H9 (cell line): ENCODE measurements around the gene VWF. TPM values are rescaled to one million over a fixed set of nuclear protein-coding genes. Genes with fewer than 3 reads are reported as not detected.

Experiments
- DNase-seq: peaks from one replicate; pipeline ENCODE4 v3.0.0-alpha.2; 2017
- H2AFZ ChIP-seq: one replicate; pipeline ENCODE4 v1.6.1; 2013; ENCODE audit warnings: mild to moderate bottlenecking, low read length, control low read depth, moderate library complexity
- H2AK5ac ChIP-seq: 2 replicates; pipeline ENCODE4 v1.6.1; 2013; ENCODE audit warnings: low read length, control low read depth, mixed read lengths; ENCODE audit not compliant: insufficient read length
- H2BK120ac ChIP-seq: one replicate; pipeline ENCODE4 v1.6.1; 2013; ENCODE audit warnings: low read depth, mild to moderate bottlenecking, low read length, control low read depth, inconsistent platforms; ENCODE audit not compliant: poor library complexity, severe bottlenecking
- H2BK12ac ChIP-seq: 2 replicates; pipeline ENCODE4 v1.6.1; 2013; ENCODE audit warnings: low read length, control low read depth, mixed read lengths, low read depth; ENCODE audit not compliant: insufficient read length
- H2BK15ac ChIP-seq: 2 replicates; pipeline ENCODE4 v1.6.1; 2013; ENCODE audit warnings: low read depth, low read length, control low read depth
- H2BK20ac ChIP-seq: one replicate; pipeline ENCODE4 v1.6.1; 2013; ENCODE audit warnings: low read depth, mild to moderate bottlenecking, low read length, control low read depth, inconsistent platforms; ENCODE audit not compliant: poor library complexity, severe bottlenecking
- H2BK5ac ChIP-seq: 2 replicates; pipeline ENCODE4 v1.6.1; 2013; ENCODE audit warnings: low read length, control low read depth, mixed read lengths; ENCODE audit not compliant: insufficient read length
- H3K14ac ChIP-seq: 2 replicates; pipeline ENCODE4 v1.6.1; 2013; ENCODE audit warnings: low read length, control low read depth; ENCODE audit not compliant: insufficient read depth
- H3K18ac ChIP-seq: 2 replicates; pipeline ENCODE4 v1.6.1; 2013; ENCODE audit warnings: low read depth, mild to moderate bottlenecking, mixed read lengths, low read length, control low read depth; ENCODE audit not compliant: insufficient read length
- H3K23ac ChIP-seq: 2 replicates; pipeline ENCODE4 v1.6.1; 2013; ENCODE audit warnings: low read length, control low read depth, mixed read lengths, low read depth; ENCODE audit not compliant: insufficient read length
- H3K23me2 ChIP-seq: 2 replicates; pipeline ENCODE4 v1.6.1; 2013; ENCODE audit warnings: low read depth, mild to moderate bottlenecking, mixed read lengths, low read length, control low read depth; ENCODE audit not compliant: insufficient read length, poor library complexity, severe bottlenecking
- H3K27ac ChIP-seq: 2 replicates; pipeline ENCODE4 v1.5.1; 2013; ENCODE audit warnings: low read length, control low read depth, mixed read lengths, low read depth; ENCODE audit not compliant: insufficient read length
- H3K27me3 ChIP-seq: 2 replicates; pipeline ENCODE4 v1.6.1; 2013; ENCODE audit warnings: low read length, control low read depth, inconsistent platforms; ENCODE audit not compliant: insufficient read depth
- H3K4ac ChIP-seq: 2 replicates; pipeline ENCODE4 v1.6.1; 2013; ENCODE audit warnings: low read depth, mild to moderate bottlenecking, control low read depth, inconsistent platforms, low read length, moderate library complexity
- H3K4me1 ChIP-seq: 2 replicates; pipeline ENCODE4 v1.6.1; 2013; ENCODE audit warnings: low read length, control low read depth, inconsistent platforms; ENCODE audit not compliant: insufficient read depth
- H3K4me2 ChIP-seq: 2 replicates; pipeline ENCODE4 v1.6.1; 2013; ENCODE audit warnings: low read length, control low read depth, mixed read lengths; ENCODE audit not compliant: insufficient read length, insufficient read depth
- H3K56ac ChIP-seq: 2 replicates; pipeline ENCODE4 v1.6.1; 2013; ENCODE audit warnings: low read depth, mild to moderate bottlenecking, mixed read lengths, low read length, control low read depth; ENCODE audit not compliant: insufficient read length
- H3K79me1 ChIP-seq: 2 replicates; pipeline ENCODE4 v1.6.1; 2013; ENCODE audit warnings: low read depth, mild to moderate bottlenecking, moderate library complexity, low read length, control low read depth, inconsistent platforms; ENCODE audit not compliant: insufficient read depth, poor library complexity, severe bottlenecking
- H3K79me2 ChIP-seq: 2 replicates; pipeline ENCODE4 v1.6.1; 2013; ENCODE audit warnings: low read length, control low read depth, inconsistent platforms; ENCODE audit not compliant: insufficient read depth
- H3K9ac ChIP-seq: 2 replicates; pipeline ENCODE4 v1.6.1; 2013; ENCODE audit warnings: low read length, control low read depth, mixed read lengths; ENCODE audit not compliant: insufficient read length; ENCODE audit errors: extremely low read depth
- H3K9me3 ChIP-seq: one replicate; pipeline ENCODE4 v1.6.1; 2013; ENCODE audit warnings: low read depth, low read length, inconsistent platforms; ENCODE audit not compliant: control insufficient read depth
- H3T11ph ChIP-seq: one replicate; pipeline ENCODE4 v1.6.1; 2013; ENCODE audit warnings: mild to moderate bottlenecking, low read length, control low read depth, inconsistent platforms
- H4K20me1 ChIP-seq: one replicate; pipeline ENCODE4 v1.6.1; 2013; ENCODE audit not compliant: control insufficient read depth, insufficient read length, insufficient read depth
- H4K5ac ChIP-seq: 2 replicates; pipeline ENCODE4 v1.6.1; 2013; ENCODE audit warnings: low read depth, mild to moderate bottlenecking, mixed read lengths, low read length, control low read depth; ENCODE audit not compliant: insufficient read length
- H4K8ac ChIP-seq: replicated peaks from 2 replicates; pipeline ENCODE4 v1.6.1; 2013; ENCODE audit warnings: low read length, control low read depth, mixed read lengths, low read depth; ENCODE audit not compliant: insufficient read length
- H4K91ac ChIP-seq: 2 replicates; pipeline ENCODE4 v1.6.1; 2013; ENCODE audit warnings: low read depth, mild to moderate bottlenecking, moderate library complexity, mixed read lengths, low read length, control low read depth; ENCODE audit not compliant: insufficient read length
- H3K27ac Mint-ChIP-seq, 3 experiments: 2 replicates in 2 of 3; 3 replicates in 1 of 3; pipeline ENCODE4 v1.8.0; 2020 to 2021; ENCODE audit warnings: mixed read lengths in 3 of 3, mild to moderate bottlenecking in 1 of 3, moderate library complexity in 1 of 3
- H3K27me3 Mint-ChIP-seq: 2 replicates; pipeline ENCODE4 v1.8.0; 2021; ENCODE audit warnings: low read depth, mild to moderate bottlenecking, moderate library complexity, mixed read lengths
- H3K36me3 Mint-ChIP-seq, 3 experiments: 2 replicates in 2 of 3; 3 replicates in 1 of 3; pipeline ENCODE4 v1.8.0; 2020 to 2021; ENCODE audit warnings: low read depth in 3 of 3, mixed read lengths in 3 of 3; ENCODE audit not compliant: insufficient read depth in 1 of 3
- H3K4me1 Mint-ChIP-seq, 2 experiments: 2 replicates each; pipeline ENCODE4 v1.8.0; 2020; ENCODE audit warnings: mixed read lengths in 2 of 2
- H3K4me3 Mint-ChIP-seq, 2 experiments: 2 replicates in 1 of 2; 3 replicates in 1 of 2; pipeline ENCODE4 v1.8.0; 2020 to 2021; ENCODE audit warnings: mild to moderate bottlenecking in 2 of 2, mixed read lengths in 2 of 2, moderate library complexity in 1 of 2
- H3K9me3 Mint-ChIP-seq, 2 experiments: 2 replicates in 1 of 2; 3 replicates in 1 of 2; pipeline ENCODE4 v1.8.0; 2020; ENCODE audit warnings: mild to moderate bottlenecking in 2 of 2, mixed read lengths in 2 of 2, moderate library complexity in 1 of 2
- WGBS: extraction: QIAGEN DNeasy Blood & Tissue Kit; methylation state at CpG from one replicate; pipeline ENCODE4 v1.1.7; 2013; ENCODE audit warnings: missing lambda C conversion rate, low lambda C conversion rate, mixed read lengths; ENCODE audit not compliant: insufficient read length; ENCODE audit errors: extremely low coverage; 5-methylcytosine and 5-hydroxymethylcytosine counted together
- total RNA-seq: library from RNA; stranded (reverse); gene quantifications from 2 replicates; pipeline ENCODE4 v1.2.1, GENCODE V29; 2021
- TF ChIP-seq, protein P1 (sequence below): fragments of 200-600 bp; sonication (generic); conservative IDR thresholded peaks from 3 replicates; pipeline ENCODE4 v1.8.0; 2021; ENCODE audit warnings: antibody characterized with exemption, mild to moderate bottlenecking

VWF gene
- total RNA-seq, 1 experiment from 2014 or later, result 0.17 TPM

DNA sequence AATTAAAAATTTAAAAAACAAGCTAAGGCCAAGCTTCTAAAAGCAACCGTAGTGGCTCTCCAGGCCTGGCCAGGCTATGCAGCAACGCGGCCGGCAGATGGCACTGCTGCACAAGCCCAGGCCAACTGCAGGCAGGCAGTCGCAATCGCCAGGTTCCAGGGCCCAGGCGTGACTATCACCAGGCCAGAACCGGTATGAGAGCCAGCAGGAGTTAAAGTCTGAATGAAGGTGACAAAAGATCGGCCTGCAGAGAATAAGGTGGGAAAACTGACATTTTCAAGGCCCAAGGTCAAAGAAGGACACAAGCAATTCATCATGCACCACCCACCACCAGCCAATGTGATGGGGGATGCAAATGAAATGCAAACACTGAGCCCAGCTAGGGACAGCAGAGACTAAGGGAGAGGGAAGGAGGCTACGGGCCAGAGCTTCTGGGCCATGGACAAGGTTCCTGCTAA lies 135.8 kb downstream of the VWF start:
- Histone ChIP-seq H3K4ac (no peak overlapping the region), H3K23me2 (no peaks in the 10 kb centered on the region), H2BK5ac (no peak overlapping the region), H3K18ac (no peak overlapping the region), H2BK15ac (no peak overlapping the region), H3K9me3 (no peaks in the 10 kb centered on the region), H2BK20ac (no peak overlapping the region), H3K27me3 (no peaks in the 10 kb centered on the region), H3T11ph (no peak overlapping the region), H3K56ac (no peak overlapping the region), H4K8ac (no peak overlapping the region), H3K9ac (no peak overlapping the region), H4K91ac (no peak overlapping the region), H4K20me1 (no peaks in the 10 kb centered on the region), H3K4me2 (peak overlapping the region; percentile 1), H3K23ac (no peak overlapping the region), H3K4me1 (0 out of 2 replicates have a peak, but pooled peaks cover 2% of the 10 kb centered on the region), H2AK5ac (no peak overlapping the region), H3K14ac (no peak overlapping the region), H3K79me1 (no peaks in the 10 kb centered on the region), H2BK12ac (no peak overlapping the region), H4K5ac (no peak overlapping the region), H2BK120ac (no peak overlapping the region), H2AFZ (no peak overlapping the region), H3K27ac (no peak overlapping the region), H3K79me2 (no peaks in the 10 kb centered on the region)
- H3K9me3 Mint-ChIP-seq, result no peaks in the 10 kb centered on the region
- H3K36me3 Mint-ChIP-seq, result no peaks in the 10 kb centered on the region
- H3K27ac Mint-ChIP-seq, result peak overlapping the region in 1 of 3 experiments; percentile 84; a peak in 2 of 7 replicates
- H3K27me3 Mint-ChIP-seq, result no peaks in the 10 kb centered on the region
- peaks cover 18 to 38% of the 10 kb centered on the region in 2 experiments for H3K4me1 Mint-ChIP-seq
- H3K4me3 Mint-ChIP-seq, result no peak overlapping the region
- peak; percentile 94 for DNase-seq
- no CpG with 5 or more reads among the region's 10 CpGs for WGBS
- TF ChIP-seq, protein P1, sequence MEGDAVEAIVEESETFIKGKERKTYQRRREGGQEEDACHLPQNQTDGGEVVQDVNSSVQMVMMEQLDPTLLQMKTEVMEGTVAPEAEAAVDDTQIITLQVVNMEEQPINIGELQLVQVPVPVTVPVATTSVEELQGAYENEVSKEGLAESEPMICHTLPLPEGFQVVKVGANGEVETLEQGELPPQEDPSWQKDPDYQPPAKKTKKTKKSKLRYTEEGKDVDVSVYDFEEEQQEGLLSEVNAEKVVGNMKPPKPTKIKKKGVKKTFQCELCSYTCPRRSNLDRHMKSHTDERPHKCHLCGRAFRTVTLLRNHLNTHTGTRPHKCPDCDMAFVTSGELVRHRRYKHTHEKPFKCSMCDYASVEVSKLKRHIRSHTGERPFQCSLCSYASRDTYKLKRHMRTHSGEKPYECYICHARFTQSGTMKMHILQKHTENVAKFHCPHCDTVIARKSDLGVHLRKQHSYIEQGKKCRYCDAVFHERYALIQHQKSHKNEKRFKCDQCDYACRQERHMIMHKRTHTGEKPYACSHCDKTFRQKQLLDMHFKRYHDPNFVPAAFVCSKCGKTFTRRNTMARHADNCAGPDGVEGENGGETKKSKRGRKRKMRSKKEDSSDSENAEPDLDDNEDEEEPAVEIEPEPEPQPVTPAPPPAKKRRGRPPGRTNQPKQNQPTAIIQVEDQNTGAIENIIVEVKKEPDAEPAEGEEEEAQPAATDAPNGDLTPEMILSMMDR, result peak; percentile 100
